GM23338 (cell line): ENCODE data around the gene SCN2B. TPM values are rescaled to one million over a fixed set of nuclear protein-coding genes. Genes with fewer than 3 reads are reported as not detected.
"Not testable (repeated sequence)": the region's sequence is repeated elsewhere in the genome, so short reads cannot be mapped to it uniquely, and the experiment has no call there.

ENCODE experiments used
- ATAC-seq: fragments of 200-7000 bp; cut with Tn5 transposase; 3 replicates; pipeline ENCODE4 v1.9.1; 2020
- DNase-seq: peaks from one replicate; pipeline ENCODE4 v3.0.0-alpha.2; 2015; ENCODE audit warnings: low spot score
- H2AFZ ChIP-seq: fragments of 200-600 bp; sonication (generic); 2 replicates; pipeline ENCODE4 v1.8.0; 2016; ENCODE audit warnings: antibody characterized with exemption, mild to moderate bottlenecking, moderate library complexity
- H3F3A ChIP-seq: fragments of 200-600 bp; sonication (generic); replicated peaks from 2 replicates; pipeline ENCODE4 v1.8.0; 2017; ENCODE audit warnings: antibody characterized with exemption, mixed run types, low read depth
- H3K27ac ChIP-seq: fragments of 200-600 bp; sonication (generic); 2 replicates; pipeline ENCODE4 v1.6.1; 2016; ENCODE audit warnings: low read depth
- H3K27me3 ChIP-seq: fragments of 200-600 bp; sonication (generic); 2 replicates; pipeline ENCODE4 v1.8.0; 2016; ENCODE audit warnings: mild to moderate bottlenecking, mixed run types, moderate library complexity; ENCODE audit not compliant: insufficient read depth
- H3K36me3 ChIP-seq: fragments of 200-600 bp; sonication (generic); 2 replicates; pipeline ENCODE4 v1.8.0; 2016; ENCODE audit warnings: mild to moderate bottlenecking; ENCODE audit not compliant: insufficient read depth
- H3K4me1 ChIP-seq: fragments of 200-600 bp; sonication (generic); 2 replicates; pipeline ENCODE4 v1.8.0; 2016; ENCODE audit warnings: mild to moderate bottlenecking, moderate library complexity; ENCODE audit not compliant: insufficient read depth
- H3K4me2 ChIP-seq: fragments of 200-600 bp; sonication (generic); 2 replicates; pipeline ENCODE4 v1.7.1; 2017; ENCODE audit warnings: mixed run types
- H3K4me3 ChIP-seq: fragments of 200-600 bp; sonication (generic); 2 replicates; pipeline ENCODE4 v1.6.1; 2016; ENCODE audit warnings: mixed run types
- H3K79me2 ChIP-seq: fragments of 200-600 bp; sonication (generic); replicated peaks from 2 replicates; pipeline ENCODE4 v1.8.0; 2017; ENCODE audit warnings: mild to moderate bottlenecking; ENCODE audit not compliant: insufficient read depth
- H3K9me2 ChIP-seq: fragments of 200-600 bp; sonication (generic); 2 replicates; pipeline ENCODE4 v1.8.0; 2017; ENCODE audit not compliant: insufficient read depth
- H4K20me1 ChIP-seq: fragments of 200-600 bp; sonication (generic); replicated peaks from 2 replicates; pipeline ENCODE4 v1.8.0; 2017; ENCODE audit warnings: mild to moderate bottlenecking; ENCODE audit not compliant: insufficient read depth
- H3K27ac Mint-ChIP-seq: 2 replicates; pipeline ENCODE4 v1.8.0; 2020; ENCODE audit warnings: inconsistent platforms, mild to moderate bottlenecking, moderate library complexity, mixed read lengths
- H3K27me3 Mint-ChIP-seq: 3 replicates; pipeline ENCODE4 v1.8.0; 2022; ENCODE audit warnings: low read depth, mild to moderate bottlenecking, moderate library complexity, mixed read lengths, inconsistent platforms; ENCODE audit not compliant: insufficient read depth, poor library complexity
- H3K36me3 Mint-ChIP-seq: 3 replicates; pipeline ENCODE4 v1.8.0; 2021; ENCODE audit warnings: low read depth, mild to moderate bottlenecking, inconsistent platforms, moderate library complexity, mixed read lengths
- H3K4me1 Mint-ChIP-seq: 3 replicates; pipeline ENCODE4 v1.8.0; 2020; ENCODE audit warnings: mild to moderate bottlenecking, inconsistent platforms, mixed read lengths
- H3K4me3 Mint-ChIP-seq: 3 replicates; pipeline ENCODE4 v1.8.0; 2021; ENCODE audit warnings: moderate library complexity, mild to moderate bottlenecking, inconsistent platforms, mixed read lengths
- H3K9me3 Mint-ChIP-seq: 3 replicates; pipeline ENCODE4 v1.8.0; 2020; ENCODE audit warnings: moderate library complexity, mild to moderate bottlenecking, inconsistent platforms, mixed read lengths
- CREB1 ChIP-seq: fragments of 250-450 bp; sonication (Bioruptor Pico); IDR thresholded peaks from 2 replicates; pipeline ENCODE4 v1.5.0; 2020; ENCODE audit warnings: low read depth, mild to moderate bottlenecking, moderate library complexity
- EZH2 ChIP-seq: fragments of 200-600 bp; sonication (generic); IDR thresholded peaks from one replicate; pipeline ENCODE4 v1.8.0; 2017; ENCODE audit warnings: antibody characterized with exemption, mild to moderate bottlenecking, low read depth; ENCODE audit not compliant: unreplicated experiment
- NANOG ChIP-seq: IDR thresholded peaks from 2 replicates; pipeline ENCODE4 v1.6.1; 2016; ENCODE audit warnings: antibody characterized with exemption, borderline replicate concordance
- POLR2AphosphoS5 ChIP-seq: IDR thresholded peaks from 2 replicates; pipeline ENCODE4 v1.6.1; 2016; ENCODE audit warnings: antibody characterized with exemption, low read depth
- STAT1 ChIP-seq: IDR thresholded peaks from one replicate; pipeline ENCODE4 v1.6.1; 2016; ENCODE audit warnings: antibody characterized with exemption; ENCODE audit not compliant: unreplicated experiment
- ZNF114 ChIP-seq: fragments of 250-450 bp; sonication (Bioruptor Pico); IDR thresholded peaks from 2 replicates; pipeline ENCODE4 v1.5.0; 2020; ENCODE audit warnings: mild to moderate bottlenecking, moderate library complexity
- ZNF331 ChIP-seq: fragments of 250-450 bp; sonication (Bioruptor Pico); IDR thresholded peaks from 2 replicates; pipeline ENCODE4 v1.5.0; 2020; ENCODE audit warnings: low read depth, mild to moderate bottlenecking, moderate library complexity
- polyA plus RNA-seq: library from polyadenylated mRNA; unstranded; fragments of >200 nt; fragmentation: Nextera tagmentation; extraction: Ambion mirVana; gene quantifications from 2 replicates; pipeline ENCODE4 v1.2.1, GENCODE V29; 2016
- total RNA-seq: library from RNA; depleted of rRNA; stranded (reverse); fragments of >200 nt; shearing (Covaris generic); gene quantifications from 2 replicates; pipeline ENCODE4 v1.2.3, GENCODE V29; 2014
- TF ChIP-seq, protein P1 (sequence below): IDR thresholded peaks from one replicate; pipeline ENCODE4 v1.6.1; 2018; ENCODE audit warnings: antibody characterized with exemption; ENCODE audit not compliant: unreplicated experiment
- TF ChIP-seq, protein P2 (sequence below), 2 experiments: fragments of 200-600 bp in 1 of 2; sonication (generic) in 1 of 2; conservative IDR thresholded peaks; 2 replicates each; pipeline versions ENCODE4 v1.5.1 to v1.6.1; 2016 to 2017; ENCODE audit warnings: antibody characterized with exemption in 2 of 2, low read depth in 2 of 2, mild to moderate bottlenecking in 2 of 2, moderate library complexity in 1 of 2

Gene SCN2B
- total and polyA plus RNA-seq, 2 experiments from 2014 or later = 0.03 TPM; not detected in 1

DNA sequence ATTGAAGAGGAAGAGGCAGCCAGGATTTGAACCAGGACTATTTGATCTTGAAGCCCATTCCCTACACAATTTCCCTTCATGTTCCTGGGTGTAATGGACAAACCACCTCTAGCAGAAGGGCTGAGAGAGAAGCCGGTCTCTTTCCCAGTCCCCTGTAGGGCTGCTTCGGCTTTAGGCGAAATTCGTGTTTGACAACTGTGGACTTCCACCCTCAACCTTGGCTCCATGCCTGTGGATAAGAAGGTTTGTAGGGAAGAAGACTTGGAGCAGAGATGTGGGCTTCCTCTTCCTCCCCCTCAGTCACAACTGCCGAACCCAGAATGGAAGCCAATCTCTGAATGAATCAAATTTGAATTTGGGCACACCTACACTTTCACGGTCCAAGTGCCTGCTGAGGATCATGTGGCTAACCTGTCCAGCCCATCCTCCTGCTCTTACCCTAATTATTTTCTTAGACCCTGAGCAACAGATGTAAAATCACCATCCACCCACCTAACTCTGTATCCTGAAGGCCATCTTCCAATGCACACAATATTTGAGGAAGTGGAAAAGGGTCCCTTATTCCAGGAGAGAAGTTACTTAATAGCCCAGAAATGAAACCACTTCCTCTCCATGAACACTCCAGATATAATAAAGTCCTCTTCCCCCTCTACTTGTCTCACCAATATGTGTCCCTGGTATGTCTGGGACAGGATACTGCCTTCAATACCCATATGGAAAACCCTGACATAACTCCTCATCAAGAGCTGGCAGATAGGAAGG, 10.1 kb upstream of the SCN2B start (continued):
- TF ChIP-seq, protein P1, sequence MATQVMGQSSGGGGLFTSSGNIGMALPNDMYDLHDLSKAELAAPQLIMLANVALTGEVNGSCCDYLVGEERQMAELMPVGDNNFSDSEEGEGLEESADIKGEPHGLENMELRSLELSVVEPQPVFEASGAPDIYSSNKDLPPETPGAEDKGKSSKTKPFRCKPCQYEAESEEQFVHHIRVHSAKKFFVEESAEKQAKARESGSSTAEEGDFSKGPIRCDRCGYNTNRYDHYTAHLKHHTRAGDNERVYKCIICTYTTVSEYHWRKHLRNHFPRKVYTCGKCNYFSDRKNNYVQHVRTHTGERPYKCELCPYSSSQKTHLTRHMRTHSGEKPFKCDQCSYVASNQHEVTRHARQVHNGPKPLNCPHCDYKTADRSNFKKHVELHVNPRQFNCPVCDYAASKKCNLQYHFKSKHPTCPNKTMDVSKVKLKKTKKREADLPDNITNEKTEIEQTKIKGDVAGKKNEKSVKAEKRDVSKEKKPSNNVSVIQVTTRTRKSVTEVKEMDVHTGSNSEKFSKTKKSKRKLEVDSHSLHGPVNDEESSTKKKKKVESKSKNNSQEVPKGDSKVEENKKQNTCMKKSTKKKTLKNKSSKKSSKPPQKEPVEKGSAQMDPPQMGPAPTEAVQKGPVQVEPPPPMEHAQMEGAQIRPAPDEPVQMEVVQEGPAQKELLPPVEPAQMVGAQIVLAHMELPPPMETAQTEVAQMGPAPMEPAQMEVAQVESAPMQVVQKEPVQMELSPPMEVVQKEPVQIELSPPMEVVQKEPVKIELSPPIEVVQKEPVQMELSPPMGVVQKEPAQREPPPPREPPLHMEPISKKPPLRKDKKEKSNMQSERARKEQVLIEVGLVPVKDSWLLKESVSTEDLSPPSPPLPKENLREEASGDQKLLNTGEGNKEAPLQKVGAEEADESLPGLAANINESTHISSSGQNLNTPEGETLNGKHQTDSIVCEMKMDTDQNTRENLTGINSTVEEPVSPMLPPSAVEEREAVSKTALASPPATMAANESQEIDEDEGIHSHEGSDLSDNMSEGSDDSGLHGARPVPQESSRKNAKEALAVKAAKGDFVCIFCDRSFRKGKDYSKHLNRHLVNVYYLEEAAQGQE = no peak
- TF ChIP-seq EZH2 = no peak

DNA sequence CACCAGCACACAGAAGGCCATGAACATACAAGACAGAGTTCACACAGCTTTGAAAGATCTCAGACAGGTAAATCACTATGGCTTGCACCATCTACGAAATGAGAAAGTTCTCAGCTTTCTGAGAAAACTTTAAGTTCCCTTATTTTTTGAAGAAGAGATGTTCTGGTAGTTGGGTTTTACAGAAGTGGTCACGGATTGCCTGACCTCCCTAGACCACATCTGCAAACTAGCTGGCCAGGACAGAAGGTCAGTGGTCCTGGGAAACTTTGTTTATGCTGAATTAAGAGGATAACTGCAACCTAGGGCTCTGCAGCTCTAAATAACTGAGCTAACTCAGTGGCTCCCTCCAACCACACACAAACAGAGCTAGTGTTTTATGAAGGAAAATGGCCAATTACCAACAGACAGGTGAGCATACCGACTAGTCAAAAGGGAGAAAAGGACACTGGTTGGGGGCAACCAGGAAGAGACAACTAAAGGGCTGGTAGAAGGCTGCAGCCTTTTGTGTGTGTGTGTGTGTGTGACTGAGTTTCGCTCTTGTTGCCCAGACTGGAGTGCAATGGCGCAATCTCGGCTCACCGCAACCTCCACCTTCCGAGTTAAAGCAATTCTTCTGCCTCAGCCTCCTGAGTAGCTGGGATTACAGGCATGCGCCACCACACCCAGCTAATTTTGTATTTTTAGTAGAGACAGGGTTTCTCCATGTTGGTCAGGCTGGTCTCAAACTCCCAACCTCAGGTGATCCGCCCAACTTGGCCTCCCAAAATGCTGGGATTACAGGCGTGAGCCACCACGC, 8.5 kb upstream of the SCN2B start:
- Histone ChIP-seq H3K4me1 (peaks cover 3% of the 10 kb centered on the region; the same call in 1 of the 2 replicates), H3K79me2 (no peaks in the 10 kb centered on the region), H3K27ac (no peak overlapping the region), H3K4me2 (no peak overlapping the region), H3F3A (no peaks in the 10 kb centered on the region), H4K20me1 (no peaks in the 10 kb centered on the region), H2AFZ (no peak overlapping the region), H3K9me2 (peaks cover 3% of the 10 kb centered on the region; the same call in 1 of the 2 replicates), H3K4me3 (no peak overlapping the region), H3K36me3 (no peaks in the 10 kb centered on the region), H3K27me3 (peaks cover 1% of the 10 kb centered on the region; the same call in 1 of the 2 replicates)
- Mint-ChIP-seq H3K27ac (no peak overlapping the region), H3K4me3 (no peak overlapping the region), H3K9me3 (no peaks in the 10 kb centered on the region; the same call in 2 of the 3 replicates), H3K36me3 (no peaks in the 10 kb centered on the region), H3K4me1 (peaks cover 15% of the 10 kb centered on the region), H3K27me3 (peaks cover 5% of the 10 kb centered on the region)
- ATAC-seq (no peak), DNase-seq (no peak)
- TF ChIP-seq, protein P2, sequence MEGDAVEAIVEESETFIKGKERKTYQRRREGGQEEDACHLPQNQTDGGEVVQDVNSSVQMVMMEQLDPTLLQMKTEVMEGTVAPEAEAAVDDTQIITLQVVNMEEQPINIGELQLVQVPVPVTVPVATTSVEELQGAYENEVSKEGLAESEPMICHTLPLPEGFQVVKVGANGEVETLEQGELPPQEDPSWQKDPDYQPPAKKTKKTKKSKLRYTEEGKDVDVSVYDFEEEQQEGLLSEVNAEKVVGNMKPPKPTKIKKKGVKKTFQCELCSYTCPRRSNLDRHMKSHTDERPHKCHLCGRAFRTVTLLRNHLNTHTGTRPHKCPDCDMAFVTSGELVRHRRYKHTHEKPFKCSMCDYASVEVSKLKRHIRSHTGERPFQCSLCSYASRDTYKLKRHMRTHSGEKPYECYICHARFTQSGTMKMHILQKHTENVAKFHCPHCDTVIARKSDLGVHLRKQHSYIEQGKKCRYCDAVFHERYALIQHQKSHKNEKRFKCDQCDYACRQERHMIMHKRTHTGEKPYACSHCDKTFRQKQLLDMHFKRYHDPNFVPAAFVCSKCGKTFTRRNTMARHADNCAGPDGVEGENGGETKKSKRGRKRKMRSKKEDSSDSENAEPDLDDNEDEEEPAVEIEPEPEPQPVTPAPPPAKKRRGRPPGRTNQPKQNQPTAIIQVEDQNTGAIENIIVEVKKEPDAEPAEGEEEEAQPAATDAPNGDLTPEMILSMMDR (conservative IDR thresholded peaks at IDR 0.05; ENCODE audit: low read depth in 2 of 2) = no peak
- TF ChIP-seq CREB1 (no peak), ZNF114 (CRISPR knock-in tag) (no peak), POLR2AphosphoS5 (no peak), EZH2 (no peak), NANOG (no peak), STAT1 (no peak), ZNF331 (CRISPR knock-in tag) (no peak)
- TF ChIP-seq, protein P1 = no peak

DNA sequence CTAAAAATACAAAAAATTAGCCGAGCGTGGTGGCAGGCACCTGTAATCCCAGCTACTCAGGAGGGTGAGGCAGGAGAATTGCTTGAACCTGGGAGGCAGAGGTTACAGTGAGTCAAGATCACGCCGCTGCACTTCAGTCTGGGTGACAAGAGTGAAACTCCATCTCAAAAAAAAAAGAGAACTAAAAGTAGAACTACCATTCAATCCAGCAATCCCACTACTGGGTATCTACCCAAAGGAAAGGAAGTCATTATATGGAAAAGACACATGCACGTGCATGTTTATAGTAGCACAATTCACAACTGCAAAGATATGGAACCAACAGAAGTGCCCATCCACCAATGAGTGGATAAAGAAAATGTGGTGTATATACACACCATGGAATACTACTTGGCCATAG, 7.3 kb upstream of the SCN2B start:
- H3K36me3 ChIP-seq, H3K4me3 Mint-ChIP-seq, H2AFZ ChIP-seq, H3K9me3 Mint-ChIP-seq, H3K27me3 ChIP-seq, H3F3A ChIP-seq, H3K36me3 Mint-ChIP-seq, DNase-seq, H3K79me2 ChIP-seq, H3K4me2 ChIP-seq, ATAC-seq, H3K4me3 ChIP-seq, H3K27ac Mint-ChIP-seq, H3K9me2 ChIP-seq, H3K27me3 Mint-ChIP-seq, H4K20me1 ChIP-seq, H3K27ac ChIP-seq, H3K4me1 ChIP-seq: not testable (repeated sequence)
- H3K4me1 Mint-ChIP-seq = peaks cover 20% of the 10 kb centered on the region
